Astrocyte (in vitro differentiated cells and primary cell): Measurements from ENCODE around the gene CLMN.

Experiments used
- EZH2 ChIP-seq: IDR thresholded peaks from 2 replicates; pipeline ENCODE4 v1.6.1; 2012; ENCODE audit warnings: mild to moderate bottlenecking, low read length, inconsistent platforms; ENCODE audit not compliant: insufficient read depth
- TF ChIP-seq, protein P1 (sequence below): IDR thresholded peaks from 2 replicates; pipeline ENCODE4 v1.5.1; 2011; ENCODE audit warnings: low read depth, mild to moderate bottlenecking, inconsistent platforms, low read length, moderate library complexity; ENCODE audit not compliant: insufficient read depth

DNA sequence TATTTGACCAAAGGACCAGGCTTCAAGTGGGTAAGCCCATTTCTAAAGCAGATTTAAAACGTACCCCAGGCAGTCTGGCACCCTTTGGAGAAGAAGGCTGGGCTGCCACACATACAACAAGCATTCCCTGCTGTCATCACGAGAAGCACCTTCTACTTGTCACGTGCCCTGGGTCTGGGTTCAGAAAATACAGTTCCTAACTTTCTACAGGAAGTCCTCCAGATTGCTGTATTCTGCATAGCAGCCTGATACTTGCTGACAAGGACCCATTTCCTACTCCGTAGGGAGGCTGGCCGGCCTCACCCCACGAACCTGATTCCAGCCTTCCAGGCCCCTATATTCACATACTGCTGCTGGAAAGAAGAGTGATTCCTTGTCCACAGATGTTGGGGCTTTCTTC lies 7.4 kb downstream of the CLMN start:
- TF ChIP-seq, protein P1, sequence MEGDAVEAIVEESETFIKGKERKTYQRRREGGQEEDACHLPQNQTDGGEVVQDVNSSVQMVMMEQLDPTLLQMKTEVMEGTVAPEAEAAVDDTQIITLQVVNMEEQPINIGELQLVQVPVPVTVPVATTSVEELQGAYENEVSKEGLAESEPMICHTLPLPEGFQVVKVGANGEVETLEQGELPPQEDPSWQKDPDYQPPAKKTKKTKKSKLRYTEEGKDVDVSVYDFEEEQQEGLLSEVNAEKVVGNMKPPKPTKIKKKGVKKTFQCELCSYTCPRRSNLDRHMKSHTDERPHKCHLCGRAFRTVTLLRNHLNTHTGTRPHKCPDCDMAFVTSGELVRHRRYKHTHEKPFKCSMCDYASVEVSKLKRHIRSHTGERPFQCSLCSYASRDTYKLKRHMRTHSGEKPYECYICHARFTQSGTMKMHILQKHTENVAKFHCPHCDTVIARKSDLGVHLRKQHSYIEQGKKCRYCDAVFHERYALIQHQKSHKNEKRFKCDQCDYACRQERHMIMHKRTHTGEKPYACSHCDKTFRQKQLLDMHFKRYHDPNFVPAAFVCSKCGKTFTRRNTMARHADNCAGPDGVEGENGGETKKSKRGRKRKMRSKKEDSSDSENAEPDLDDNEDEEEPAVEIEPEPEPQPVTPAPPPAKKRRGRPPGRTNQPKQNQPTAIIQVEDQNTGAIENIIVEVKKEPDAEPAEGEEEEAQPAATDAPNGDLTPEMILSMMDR, result no peak
- TF ChIP-seq EZH2, result no peak
